DND-41 (cell line): ENCODE data around the gene SH2D7.

Experiments
- CTCF ChIP-seq: IDR thresholded peaks from 2 replicates; pipeline ENCODE4 v1.5.1; 2012; ENCODE audit warnings: borderline replicate concordance, low read length, moderate library complexity, mild to moderate bottlenecking; ENCODE audit not compliant: poor library complexity, severe bottlenecking; ENCODE audit errors: extremely low read depth
- EZH2 ChIP-seq: IDR thresholded peaks from 3 replicates; pipeline ENCODE4 v1.6.1; 2012; ENCODE audit warnings: borderline replicate concordance, low read depth, mild to moderate bottlenecking, moderate library complexity, low read length, inconsistent platforms; ENCODE audit not compliant: severe bottlenecking

- TF ChIP-seq EZH2, result no peak
- no peak for TF ChIP-seq CTCF
These were observed 28.2 kb downstream of the SH2D7 start for GRCh38 chr15:78120523-78120922.
